Esophagus muscularis mucosa (tissue), 3 donors: ENCODE results near the gene CCDC187.

ENCODE experiments used
- CTCF ChIP-seq, 3 experiments: fragments of 200-600 bp in 2 of 3; fragments of 450-650 bp in 1 of 3; sonication (generic) in 2 of 3; IDR thresholded peaks; one replicate each; pipeline ENCODE4 v1.5.1; 2017 to 2019; ENCODE audit warnings: antibody characterized with exemption in 3 of 3, mild to moderate bottlenecking in 2 of 3, moderate library complexity in 1 of 3
- POLR2AphosphoS5 ChIP-seq, 2 donors: sonication (generic); formaldehyde crosslinking; IDR thresholded peaks; one replicate each; pipeline ENCODE4 v1.6.1; 2017; ENCODE audit warnings: antibody characterized with exemption in 2 of 2

GRCh38 chr9:136206602-136207275, 97.2 kb downstream of the CCDC187 start:
- TF ChIP-seq CTCF (IDR thresholded peaks at IDR 0.05) (no peak), POLR2AphosphoS5 (IDR thresholded peaks at IDR 0.05) (no peak)
